Activated naive CD4-positive, alpha-beta T cell treated with Interleukin-2 at 50 U/mL for 16 hours (primary cell): Measurements from ENCODE around the gene ALCAM.

Experiments used
- DNase-seq: peaks from one replicate; pipeline ENCODE4 v3.0.0-alpha.2; 2020

ALCAM gene

GRCh38 chr3:105366326-105367062 lies at the start of gene ALCAM:
Gene ALCAM, plus strand, starts transcription at chr3:105366909.
- DNase-seq = peak; percentile 81

- no peak for DNase-seq
These were observed 48.9 kb upstream of the ALCAM start for GRCh38 chr3:105317841-105318240.

- no peak for DNase-seq
These were observed 44.0 kb upstream of the ALCAM start for GRCh38 chr3:105322570-105323273.

GRCh38 chr3:105323274-105323599 lies 43.5 kb upstream of the ALCAM start:
- no peak for DNase-seq

- DNase-seq = no peak
These were observed 41.8 kb upstream of the ALCAM start for GRCh38 chr3:105324951-105325350.

GRCh38 chr3:105327662-105328337 lies 38.9 kb upstream of the ALCAM start:
- DNase-seq = no peak

- no peak for DNase-seq
These were observed 38.4 kb upstream of the ALCAM start for GRCh38 chr3:105328338-105328730.

GRCh38 chr3:105332961-105333360 lies 33.7 kb upstream of the ALCAM start:
- DNase-seq = no peak

GRCh38 chr3:105334138-105334882 lies 32.4 kb upstream of the ALCAM start:
- DNase-seq = no peak

- no peak for DNase-seq
These were observed 26.8 kb upstream of the ALCAM start for GRCh38 chr3:105339946-105340345.

- DNase-seq = no peak
These were observed 22.7 kb upstream of the ALCAM start for GRCh38 chr3:105343991-105344390.

GRCh38 chr3:105345156-105345555 lies 21.6 kb upstream of the ALCAM start:
- DNase-seq = no peak

- DNase-seq = no peak
These were observed 18.9 kb upstream of the ALCAM start for GRCh38 chr3:105347625-105348302.

- DNase-seq = no peak
These were observed 18.4 kb upstream of the ALCAM start for GRCh38 chr3:105348307-105348706.

GRCh38 chr3:105349684-105350387 lies 16.9 kb upstream of the ALCAM start:
- no peak for DNase-seq

- DNase-seq = no peak
These were observed 14.9 kb upstream of the ALCAM start for GRCh38 chr3:105351821-105352220.

GRCh38 chr3:105352976-105353375 lies 13.7 kb upstream of the ALCAM start:
- DNase-seq = no peak

GRCh38 chr3:105353485-105354161 lies 13.1 kb upstream of the ALCAM start:
- DNase-seq = no peak

GRCh38 chr3:105354429-105354828 lies 12.3 kb upstream of the ALCAM start:
- DNase-seq = no peak

- no peak for DNase-seq
These were observed 11.2 kb upstream of the ALCAM start for GRCh38 chr3:105355408-105356061.

- no peak for DNase-seq
These were observed 10.3 kb upstream of the ALCAM start for GRCh38 chr3:105356396-105356795.
